ENCODE measurements around the gene TRIM15. TPM values are rescaled to one million over a fixed set of nuclear protein-coding genes. Genes with fewer than 3 reads are reported as not detected.
"Not testable (repeated sequence)": the region's sequence is repeated elsewhere in the genome, so short reads cannot be mapped to it uniquely, and the experiment has no call there.

Gene TRIM15
- not detected for total RNA-seq
- polyA plus RNA-seq (ENCODE audit: insufficient read depth in 1 of 8, insufficient read length in 8 of 8, low replicate concordance in 1 of 8) = 1 to 10 TPM in 1 of 8 donors, under 1 TPM in 1, not detected in 6; 0.64 to 3.6 TPM
- long read RNA-seq, donor 1 = 0 reads
- long read RNA-seq, donor 2 = 0 reads
- long read RNA-seq, donor 3 = 0 reads
- long read RNA-seq, donor 4 = 0 reads
- long read RNA-seq, donor 5 = 0 reads
- long read RNA-seq, donor 6 = 0 reads
- long read RNA-seq, donor 7 = 0 reads
- long read RNA-seq, donor 8 = 0 reads
- long read RNA-seq, donor 9 = 0 reads
- long read RNA-seq, donor 10 = 0 reads
- long read RNA-seq, donor 11 = 0 reads

GRCh38 chr6:30163090-30163917 lies at the start of gene TRIM15:
TSS of gene TRIM15 (plus strand) at chr6:30163546. CDS start at chr6:30163685, 139 bp downstream.
- Histone ChIP-seq H3K4me3 (ENCODE audit: low read length) (no peak within 1 kb of the TSS), H3K27me3 (ENCODE audit: control insufficient read depth, insufficient read depth, low read length) (peaks cover 8% of the 10 kb centered on the region)

DNA sequence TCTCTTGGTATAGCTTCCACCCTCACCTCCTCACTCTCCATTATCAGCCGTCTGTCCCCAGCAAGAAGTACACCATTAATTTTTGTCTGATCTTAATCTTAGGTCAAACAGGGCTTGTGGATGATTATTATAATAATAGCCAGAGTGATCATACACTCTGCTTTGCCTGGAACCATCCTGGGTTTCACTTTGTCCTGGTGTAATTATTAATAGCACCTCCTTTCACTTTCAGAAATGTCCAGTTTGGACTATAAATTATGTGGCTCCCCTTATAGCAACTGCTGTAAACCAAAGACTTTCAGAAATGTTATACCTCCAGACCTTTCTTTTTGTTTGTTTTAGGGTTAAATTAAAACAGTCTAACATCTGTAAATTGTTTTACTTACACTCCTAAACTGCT lies 49.5 kb upstream of the TRIM15 start:
- no CpG with 5 or more reads among the region's 1 CpG for WGBS (ENCODE audit: insufficient coverage)
- no peaks in the 10 kb centered on the region for H3K4me1 ChIP-seq (ENCODE audit: control insufficient read depth, insufficient read depth, low read length)
- peaks cover 50% of the 10 kb centered on the region for H3K27me3 ChIP-seq (ENCODE audit: control insufficient read depth, insufficient read depth, low read length)
- H3K36me3 ChIP-seq (ENCODE audit: control insufficient read depth, insufficient read depth, low read length) = no peaks in the 10 kb centered on the region
- no peak for DNase-seq
- H3K27ac ChIP-seq (ENCODE audit: low read length) = no peak overlapping the region
- no peak overlapping the region for H3K4me3 ChIP-seq (ENCODE audit: low read length)
- no peaks in the 10 kb centered on the region for H3K9me3 ChIP-seq (replicated peaks; ENCODE audit: control insufficient read depth, low read depth, low read length)

More at GRCh38 chr6:30163090-30163917, at the start of gene TRIM15:
- Histone ChIP-seq H3K27ac (ENCODE audit: low read length) (no peak within 1 kb of the TSS), H3K9me3 (replicated peaks; ENCODE audit: control insufficient read depth, low read depth, low read length) (no peaks in the 10 kb centered on the region), H3K36me3 (ENCODE audit: control insufficient read depth, insufficient read depth, low read length) (no peaks in the 10 kb centered on the region), H3K4me1 (ENCODE audit: control insufficient read depth, insufficient read depth, low read length) (no peaks in the 10 kb centered on the region)
- whole genome bisulfite sequencing (ENCODE audit: insufficient coverage) = 72% methylated on average over 20 of the region's 31 CpGs
- DNase-seq = no peak

DNA sequence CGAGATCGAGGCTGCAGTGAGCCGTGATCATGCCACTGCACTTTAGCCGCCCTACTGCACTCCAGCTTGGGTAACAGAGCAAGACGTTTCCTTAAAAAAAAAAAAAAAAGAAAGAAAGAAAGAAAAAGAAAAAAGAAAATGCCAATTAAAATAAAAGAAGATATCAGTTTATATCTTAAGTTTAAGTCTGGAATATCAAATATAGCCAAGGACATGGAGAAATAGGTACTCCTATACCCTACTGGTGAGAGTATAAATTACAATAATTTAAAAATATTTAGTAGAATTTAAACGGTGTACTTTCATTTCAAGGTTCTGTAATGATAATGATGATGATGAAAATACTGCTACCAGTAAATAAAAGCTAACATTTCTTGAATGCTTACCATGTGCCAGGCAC lies 46.6 kb upstream of the TRIM15 start:
- no CpG with 5 or more reads among the region's 6 CpGs for WGBS (ENCODE audit: insufficient coverage)
- Histone ChIP-seq H3K27ac (ENCODE audit: low read length) (no peak overlapping the region), H3K9me3 (replicated peaks; ENCODE audit: control insufficient read depth, low read depth, low read length) (no peaks in the 10 kb centered on the region), H3K4me1 (ENCODE audit: control insufficient read depth, insufficient read depth, low read length) (no peaks in the 10 kb centered on the region), H3K4me3 (ENCODE audit: low read length) (no peak overlapping the region), H3K36me3 (ENCODE audit: control insufficient read depth, insufficient read depth, low read length) (no peaks in the 10 kb centered on the region), H3K27me3 (ENCODE audit: control insufficient read depth, insufficient read depth, low read length) (peaks cover 34% of the 10 kb centered on the region)
- no peak for DNase-seq

GRCh38 chr6:30118691-30119090 lies 44.7 kb upstream of the TRIM15 start:
- H3K4me1 ChIP-seq (ENCODE audit: control insufficient read depth, insufficient read depth, low read length); H3K27ac ChIP-seq (ENCODE audit: low read length); H3K36me3 ChIP-seq (ENCODE audit: control insufficient read depth, insufficient read depth, low read length); DNase-seq; H3K9me3 ChIP-seq (replicated peaks; ENCODE audit: control insufficient read depth, low read depth, low read length); H3K4me3 ChIP-seq (ENCODE audit: low read length): not testable (repeated sequence)
- H3K27me3 ChIP-seq (ENCODE audit: control insufficient read depth, insufficient read depth, low read length) = peaks cover 21% of the 10 kb centered on the region
- 73% methylated on average over 2 of the region's 5 CpGs for WGBS (ENCODE audit: insufficient coverage)

DNA sequence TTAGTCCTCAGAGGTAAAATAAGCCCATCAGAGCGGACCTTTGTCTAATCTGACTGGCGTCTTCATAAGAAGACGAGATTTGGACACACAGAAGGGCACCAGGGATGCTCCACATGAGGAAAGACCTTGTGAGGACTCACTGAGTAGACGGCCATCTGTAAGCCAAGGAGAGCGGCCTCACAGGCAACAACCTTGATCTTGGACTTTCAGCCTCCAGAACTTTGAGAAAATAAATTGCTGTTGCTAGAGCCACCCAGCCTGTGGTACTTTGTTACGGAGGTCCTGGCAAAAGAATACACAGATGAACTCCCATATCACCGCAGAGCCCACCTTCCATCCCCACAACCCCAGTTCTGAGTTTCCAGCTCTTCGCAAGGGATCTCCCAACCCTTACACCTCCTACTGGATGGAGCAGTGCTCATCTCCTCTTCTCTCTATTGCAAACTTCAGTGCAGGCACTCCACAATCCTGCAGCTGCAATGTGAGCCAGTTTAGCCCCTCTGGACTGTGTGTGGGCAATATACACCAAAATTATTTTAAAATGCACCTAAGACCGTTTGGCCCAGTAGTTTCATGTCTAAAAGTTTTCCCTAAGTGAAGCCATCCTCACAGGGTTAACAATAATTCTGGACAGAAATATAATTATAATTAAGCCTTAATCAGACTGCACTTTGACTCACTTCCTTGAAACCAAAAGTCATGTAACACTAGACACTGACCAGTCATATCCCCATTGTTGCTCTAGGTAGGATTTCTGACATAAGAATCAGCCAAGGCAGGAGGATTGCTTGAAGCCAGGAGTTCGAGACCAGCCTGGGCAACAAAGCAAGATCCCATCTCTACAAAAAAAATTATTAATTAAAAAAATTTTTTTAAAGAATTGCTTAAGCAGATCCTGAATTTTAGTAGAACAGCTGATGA lies 41.6 kb upstream of the TRIM15 start:
- Histone ChIP-seq H3K27ac (ENCODE audit: low read length) (no peak overlapping the region), H3K9me3 (replicated peaks; ENCODE audit: control insufficient read depth, low read depth, low read length) (no peaks in the 10 kb centered on the region), H3K27me3 (ENCODE audit: control insufficient read depth, insufficient read depth, low read length) (peaks cover 24% of the 10 kb centered on the region), H3K4me1 (ENCODE audit: control insufficient read depth, insufficient read depth, low read length) (no peaks in the 10 kb centered on the region), H3K4me3 (ENCODE audit: low read length) (no peak overlapping the region), H3K36me3 (ENCODE audit: control insufficient read depth, insufficient read depth, low read length) (no peaks in the 10 kb centered on the region)
- no peak for DNase-seq
- WGBS (ENCODE audit: insufficient coverage) = 89% methylated on average over 7 of the region's 10 CpGs

DNA sequence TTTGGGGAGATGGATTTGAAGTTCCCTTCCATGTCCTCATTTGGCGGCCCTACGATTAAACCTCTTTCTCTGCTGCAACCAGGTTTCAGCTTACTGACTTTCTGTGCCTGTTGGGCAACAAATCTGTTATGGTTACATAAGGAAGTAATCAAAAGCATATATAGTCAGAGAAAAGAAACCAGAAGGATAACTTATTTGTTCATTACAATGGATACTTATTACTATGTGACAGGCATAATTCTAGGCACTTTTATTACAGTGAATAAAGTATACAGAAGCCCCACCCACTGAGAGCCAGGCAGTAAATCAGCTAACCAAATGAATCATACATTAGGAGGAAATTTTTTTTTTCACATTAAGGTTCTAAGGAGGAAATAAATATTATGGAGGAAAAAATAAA lies 40.8 kb upstream of the TRIM15 start:
- Histone ChIP-seq H3K4me3 (ENCODE audit: low read length) (no peak overlapping the region), H3K27me3 (ENCODE audit: control insufficient read depth, insufficient read depth, low read length) (peaks cover 32% of the 10 kb centered on the region), H3K9me3 (replicated peaks; ENCODE audit: control insufficient read depth, low read depth, low read length) (no peaks in the 10 kb centered on the region), H3K27ac (ENCODE audit: low read length) (no peak overlapping the region), H3K4me1 (ENCODE audit: control insufficient read depth, insufficient read depth, low read length) (no peaks in the 10 kb centered on the region), H3K36me3 (ENCODE audit: control insufficient read depth, insufficient read depth, low read length) (no peaks in the 10 kb centered on the region)
- DNase-seq = no peak
- no CpG with 5 or more reads among the region's 2 CpGs for WGBS (ENCODE audit: insufficient coverage)

- H3K27ac ChIP-seq (ENCODE audit: low read length) = no peak overlapping the region
- peaks cover 55% of the 10 kb centered on the region for H3K27me3 ChIP-seq (ENCODE audit: control insufficient read depth, insufficient read depth, low read length)
- H3K4me1 ChIP-seq (ENCODE audit: control insufficient read depth, insufficient read depth, low read length) = peaks cover 4% of the 10 kb centered on the region
- WGBS (ENCODE audit: insufficient coverage) = 4% methylated on average over 42 of the region's 50 CpGs
- H3K9me3 ChIP-seq (replicated peaks; ENCODE audit: control insufficient read depth, low read depth, low read length) = no peaks in the 10 kb centered on the region
- DNase-seq = peak; percentile 7
- H3K36me3 ChIP-seq (ENCODE audit: control insufficient read depth, insufficient read depth, low read length) = no peaks in the 10 kb centered on the region
- no peak overlapping the region for H3K4me3 ChIP-seq (ENCODE audit: low read length)
Observed at GRCh38 chr6:30127238-30128093, 35.9 kb upstream of the TRIM15 start.

- Histone ChIP-seq H3K9me3 (replicated peaks; ENCODE audit: control insufficient read depth, low read depth, low read length) (no peaks in the 10 kb centered on the region), H3K4me3 (ENCODE audit: low read length) (no peak overlapping the region), H3K36me3 (ENCODE audit: control insufficient read depth, insufficient read depth, low read length) (no peaks in the 10 kb centered on the region), H3K4me1 (ENCODE audit: control insufficient read depth, insufficient read depth, low read length) (peaks cover 4% of the 10 kb centered on the region), H3K27me3 (ENCODE audit: control insufficient read depth, insufficient read depth, low read length) (peaks cover 53% of the 10 kb centered on the region), H3K27ac (ENCODE audit: low read length) (no peak overlapping the region)
- 50% methylated on average over 2 of the region's 10 CpGs for WGBS (ENCODE audit: insufficient coverage)
- no peak for DNase-seq
Observed at GRCh38 chr6:30129265-30130178, 33.8 kb upstream of the TRIM15 start.

Measured in muscle of leg (tissue), 16 donors.